HepG2 (cell line): ENCODE data around the gene KISS1. TPM values are rescaled to one million over a fixed set of nuclear protein-coding genes. Genes with fewer than 3 reads are reported as not detected.
A peak's percentile ranks its signal among the peaks of the same experiment; 100 is the strongest.

ENCODE experiments used
- CBX5 ChIP-seq: sonication (generic); formaldehyde crosslinking; IDR thresholded peaks from 2 replicates; pipeline ENCODE4 v1.4.0; 2020; ENCODE audit warnings: missing genetic modification reagents, borderline replicate concordance
- ETV5 ChIP-seq: IDR thresholded peaks from 2 replicates; pipeline ENCODE4 v1.6.1; 2018; ENCODE audit warnings: missing biosample characterization, missing genetic modification reagents, inconsistent platforms, borderline replicate concordance
- JUND ChIP-seq: sonication (generic); formaldehyde crosslinking; IDR thresholded peaks from 2 replicates; pipeline ENCODE4 v1.8.0; 2022; ENCODE audit warnings: mild to moderate bottlenecking, missing genetic modification reagents
- MEIS1 ChIP-seq: sonication (generic); formaldehyde crosslinking; IDR thresholded peaks from 2 replicates; pipeline ENCODE4 v1.9.0; 2021; ENCODE audit warnings: mild to moderate bottlenecking, missing genetic modification reagents, moderate library complexity, borderline replicate concordance
- PAF1 ChIP-seq: IDR thresholded peaks from 2 replicates; pipeline ENCODE4 v1.6.1; 2016; ENCODE audit warnings: missing genetic modification reagents, missing compliant biosample characterization
- REXO4 ChIP-seq: sonication (generic); formaldehyde crosslinking; IDR thresholded peaks from 2 replicates; pipeline ENCODE4 v1.8.0; 2022; ENCODE audit warnings: missing genetic modification reagents, mild to moderate bottlenecking, borderline replicate concordance
- ZFP90 ChIP-seq: sonication (generic); formaldehyde crosslinking; IDR thresholded peaks from 2 replicates; pipeline ENCODE4 v1.8.0; 2022; ENCODE audit warnings: missing genetic modification reagents, mild to moderate bottlenecking, inconsistent platforms, borderline replicate concordance
- polyA plus RNA-seq, 8 experiments: library from polyadenylated mRNA; depleted of rRNA in 3 of 8; stranded (reverse) in 7 of 8; unstranded in 1 of 8; fragments of >200 nt; fragmentation: Illumina TruSeq in 4 of 8; extraction: Trizol in 4 of 8; gene quantifications; 2 replicates each; pipeline versions ENCODE4 v1.2.1 to v1.2.3, GENCODE V29; 2011 to 2016; ENCODE audit warnings: low read depth in 4 of 8, missing spikeins in 1 of 8, mixed read lengths in 1 of 8; ENCODE audit not compliant: insufficient read depth in 1 of 8
- total RNA-seq, 5 experiments: library from RNA; depleted of rRNA; stranded (reverse); fragments of >200 nt; fragmentation: Illumina TruSeq; extraction: Trizol; gene quantifications; 2 replicates each; pipeline ENCODE4 v1.2.3, GENCODE V29; 2016; ENCODE audit warnings: low read depth in 1 of 5
- TF ChIP-seq, protein P1 (sequence below): IDR thresholded peaks from 2 replicates; pipeline ENCODE4 v1.6.1; 2016; ENCODE audit warnings: low read depth
- TF ChIP-seq, protein P2 (sequence below): sonication (generic); formaldehyde crosslinking; IDR thresholded peaks from 2 replicates; pipeline ENCODE4 v1.5.1; 2020; ENCODE audit warnings: mild to moderate bottlenecking, missing genetic modification reagents, borderline replicate concordance
- TF ChIP-seq, protein P3 (sequence below): sonication (generic); formaldehyde crosslinking; IDR thresholded peaks from 2 replicates; pipeline ENCODE4 v1.8.0; 2022; ENCODE audit warnings: missing genetic modification reagents, mild to moderate bottlenecking, borderline replicate concordance
- TF ChIP-seq, protein P4 (sequence below): sonication (generic); formaldehyde crosslinking; conservative IDR thresholded peaks from 2 replicates; pipeline ENCODE4 v1.4.0; 2020; ENCODE audit warnings: mild to moderate bottlenecking, missing genetic modification reagents, moderate library complexity
- TF ChIP-seq, protein P5 (sequence below): IDR thresholded peaks from 2 replicates; pipeline ENCODE4 v1.6.1; 2018; ENCODE audit warnings: missing genetic modification reagents, mild to moderate bottlenecking, missing compliant biosample characterization

The KISS1 gene
- total and polyA plus RNA-seq, 2 of the 13 experiments (the other 11 are each of a cell fraction or from before 2014, with no cell fraction given), result 0.24 to 0.80 TPM

DNA sequence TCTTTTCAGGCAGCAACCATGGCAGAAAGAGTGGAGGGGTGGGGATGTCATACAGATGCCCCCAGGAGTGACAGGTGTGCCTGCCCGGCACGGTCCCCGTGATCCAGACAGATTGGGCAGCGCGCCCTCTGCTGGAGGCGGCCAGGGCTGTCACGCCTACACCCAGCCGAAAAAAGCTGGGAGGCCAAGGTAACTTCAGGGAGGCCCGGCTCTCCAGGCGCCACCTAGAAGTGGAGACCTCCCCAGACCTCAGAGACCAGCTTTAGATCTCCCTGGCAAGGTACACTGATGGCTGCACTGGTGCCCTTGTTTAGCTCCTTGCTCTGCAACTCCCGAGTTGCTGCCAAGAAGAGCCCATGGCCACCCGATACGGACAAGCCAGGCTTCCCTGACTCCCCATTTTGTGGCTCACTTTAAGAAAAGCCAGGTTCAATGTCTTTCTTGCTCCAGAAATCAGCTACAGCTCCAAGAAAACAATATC, 10.9 kb upstream of the KISS1 start (continued):
- TF ChIP-seq, protein P1, sequence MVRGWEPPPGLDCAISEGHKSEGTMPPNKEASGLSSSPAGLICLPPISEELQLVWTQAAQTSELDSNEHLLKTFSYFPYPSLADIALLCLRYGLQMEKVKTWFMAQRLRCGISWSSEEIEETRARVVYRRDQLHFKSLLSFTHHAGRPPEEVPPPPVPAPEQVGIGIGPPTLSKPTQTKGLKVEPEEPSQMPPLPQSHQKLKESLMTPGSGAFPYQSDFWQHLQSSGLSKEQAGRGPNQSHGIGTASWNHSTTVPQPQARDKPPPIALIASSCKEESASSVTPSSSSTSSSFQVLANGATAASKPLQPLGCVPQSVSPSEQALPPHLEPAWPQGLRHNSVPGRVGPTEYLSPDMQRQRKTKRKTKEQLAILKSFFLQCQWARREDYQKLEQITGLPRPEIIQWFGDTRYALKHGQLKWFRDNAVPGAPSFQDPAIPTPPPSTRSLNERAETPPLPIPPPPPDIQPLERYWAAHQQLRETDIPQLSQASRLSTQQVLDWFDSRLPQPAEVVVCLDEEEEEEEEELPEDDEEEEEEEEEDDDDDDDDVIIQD (CRISPR knock-in tag), result no peak; the same call in 1 of the 2 replicates
- TF ChIP-seq ZFP90 (CRISPR knock-in tag), result no peak
- no peak for TF ChIP-seq PAF1 (CRISPR knock-in tag)
- TF ChIP-seq, protein P2, sequence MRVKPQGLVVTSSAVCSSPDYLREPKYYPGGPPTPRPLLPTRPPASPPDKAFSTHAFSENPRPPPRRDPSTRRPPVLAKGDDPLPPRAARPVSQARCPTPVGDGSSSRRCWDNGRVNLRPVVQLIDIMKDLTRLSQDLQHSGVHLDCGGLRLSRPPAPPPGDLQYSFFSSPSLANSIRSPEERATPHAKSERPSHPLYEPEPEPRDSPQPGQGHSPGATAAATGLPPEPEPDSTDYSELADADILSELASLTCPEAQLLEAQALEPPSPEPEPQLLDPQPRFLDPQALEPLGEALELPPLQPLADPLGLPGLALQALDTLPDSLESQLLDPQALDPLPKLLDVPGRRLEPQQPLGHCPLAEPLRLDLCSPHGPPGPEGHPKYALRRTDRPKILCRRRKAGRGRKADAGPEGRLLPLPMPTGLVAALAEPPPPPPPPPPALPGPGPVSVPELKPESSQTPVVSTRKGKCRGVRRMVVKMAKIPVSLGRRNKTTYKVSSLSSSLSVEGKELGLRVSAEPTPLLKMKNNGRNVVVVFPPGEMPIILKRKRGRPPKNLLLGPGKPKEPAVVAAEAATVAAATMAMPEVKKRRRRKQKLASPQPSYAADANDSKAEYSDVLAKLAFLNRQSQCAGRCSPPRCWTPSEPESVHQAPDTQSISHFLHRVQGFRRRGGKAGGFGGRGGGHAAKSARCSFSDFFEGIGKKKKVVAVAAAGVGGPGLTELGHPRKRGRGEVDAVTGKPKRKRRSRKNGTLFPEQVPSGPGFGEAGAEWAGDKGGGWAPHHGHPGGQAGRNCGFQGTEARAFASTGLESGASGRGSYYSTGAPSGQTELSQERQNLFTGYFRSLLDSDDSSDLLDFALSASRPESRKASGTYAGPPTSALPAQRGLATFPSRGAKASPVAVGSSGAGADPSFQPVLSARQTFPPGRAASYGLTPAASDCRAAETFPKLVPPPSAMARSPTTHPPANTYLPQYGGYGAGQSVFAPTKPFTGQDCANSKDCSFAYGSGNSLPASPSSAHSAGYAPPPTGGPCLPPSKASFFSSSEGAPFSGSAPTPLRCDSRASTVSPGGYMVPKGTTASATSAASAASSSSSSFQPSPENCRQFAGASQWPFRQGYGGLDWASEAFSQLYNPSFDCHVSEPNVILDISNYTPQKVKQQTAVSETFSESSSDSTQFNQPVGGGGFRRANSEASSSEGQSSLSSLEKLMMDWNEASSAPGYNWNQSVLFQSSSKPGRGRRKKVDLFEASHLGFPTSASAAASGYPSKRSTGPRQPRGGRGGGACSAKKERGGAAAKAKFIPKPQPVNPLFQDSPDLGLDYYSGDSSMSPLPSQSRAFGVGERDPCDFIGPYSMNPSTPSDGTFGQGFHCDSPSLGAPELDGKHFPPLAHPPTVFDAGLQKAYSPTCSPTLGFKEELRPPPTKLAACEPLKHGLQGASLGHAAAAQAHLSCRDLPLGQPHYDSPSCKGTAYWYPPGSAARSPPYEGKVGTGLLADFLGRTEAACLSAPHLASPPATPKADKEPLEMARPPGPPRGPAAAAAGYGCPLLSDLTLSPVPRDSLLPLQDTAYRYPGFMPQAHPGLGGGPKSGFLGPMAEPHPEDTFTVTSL (CRISPR knock-in tag), result no peak
- TF ChIP-seq, protein P3, sequence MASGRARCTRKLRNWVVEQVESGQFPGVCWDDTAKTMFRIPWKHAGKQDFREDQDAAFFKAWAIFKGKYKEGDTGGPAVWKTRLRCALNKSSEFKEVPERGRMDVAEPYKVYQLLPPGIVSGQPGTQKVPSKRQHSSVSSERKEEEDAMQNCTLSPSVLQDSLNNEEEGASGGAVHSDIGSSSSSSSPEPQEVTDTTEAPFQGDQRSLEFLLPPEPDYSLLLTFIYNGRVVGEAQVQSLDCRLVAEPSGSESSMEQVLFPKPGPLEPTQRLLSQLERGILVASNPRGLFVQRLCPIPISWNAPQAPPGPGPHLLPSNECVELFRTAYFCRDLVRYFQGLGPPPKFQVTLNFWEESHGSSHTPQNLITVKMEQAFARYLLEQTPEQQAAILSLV, result no peak
- TF ChIP-seq REXO4 (CRISPR knock-in tag), result no peak
- no peak for TF ChIP-seq ETV5
- TF ChIP-seq, protein P4, sequence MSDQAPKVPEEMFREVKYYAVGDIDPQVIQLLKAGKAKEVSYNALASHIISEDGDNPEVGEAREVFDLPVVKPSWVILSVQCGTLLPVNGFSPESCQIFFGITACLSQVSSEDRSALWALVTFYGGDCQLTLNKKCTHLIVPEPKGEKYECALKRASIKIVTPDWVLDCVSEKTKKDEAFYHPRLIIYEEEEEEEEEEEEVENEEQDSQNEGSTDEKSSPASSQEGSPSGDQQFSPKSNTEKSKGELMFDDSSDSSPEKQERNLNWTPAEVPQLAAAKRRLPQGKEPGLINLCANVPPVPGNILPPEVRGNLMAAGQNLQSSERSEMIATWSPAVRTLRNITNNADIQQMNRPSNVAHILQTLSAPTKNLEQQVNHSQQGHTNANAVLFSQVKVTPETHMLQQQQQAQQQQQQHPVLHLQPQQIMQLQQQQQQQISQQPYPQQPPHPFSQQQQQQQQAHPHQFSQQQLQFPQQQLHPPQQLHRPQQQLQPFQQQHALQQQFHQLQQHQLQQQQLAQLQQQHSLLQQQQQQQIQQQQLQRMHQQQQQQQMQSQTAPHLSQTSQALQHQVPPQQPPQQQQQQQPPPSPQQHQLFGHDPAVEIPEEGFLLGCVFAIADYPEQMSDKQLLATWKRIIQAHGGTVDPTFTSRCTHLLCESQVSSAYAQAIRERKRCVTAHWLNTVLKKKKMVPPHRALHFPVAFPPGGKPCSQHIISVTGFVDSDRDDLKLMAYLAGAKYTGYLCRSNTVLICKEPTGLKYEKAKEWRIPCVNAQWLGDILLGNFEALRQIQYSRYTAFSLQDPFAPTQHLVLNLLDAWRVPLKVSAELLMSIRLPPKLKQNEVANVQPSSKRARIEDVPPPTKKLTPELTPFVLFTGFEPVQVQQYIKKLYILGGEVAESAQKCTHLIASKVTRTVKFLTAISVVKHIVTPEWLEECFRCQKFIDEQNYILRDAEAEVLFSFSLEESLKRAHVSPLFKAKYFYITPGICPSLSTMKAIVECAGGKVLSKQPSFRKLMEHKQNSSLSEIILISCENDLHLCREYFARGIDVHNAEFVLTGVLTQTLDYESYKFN (CRISPR knock-in tag), result no peak
- 0 out of 2 replicates have a peak, but pooled peaks have one; percentile 39 for TF ChIP-seq MEIS1
- TF ChIP-seq CBX5, result no peak
- TF ChIP-seq, protein P5, sequence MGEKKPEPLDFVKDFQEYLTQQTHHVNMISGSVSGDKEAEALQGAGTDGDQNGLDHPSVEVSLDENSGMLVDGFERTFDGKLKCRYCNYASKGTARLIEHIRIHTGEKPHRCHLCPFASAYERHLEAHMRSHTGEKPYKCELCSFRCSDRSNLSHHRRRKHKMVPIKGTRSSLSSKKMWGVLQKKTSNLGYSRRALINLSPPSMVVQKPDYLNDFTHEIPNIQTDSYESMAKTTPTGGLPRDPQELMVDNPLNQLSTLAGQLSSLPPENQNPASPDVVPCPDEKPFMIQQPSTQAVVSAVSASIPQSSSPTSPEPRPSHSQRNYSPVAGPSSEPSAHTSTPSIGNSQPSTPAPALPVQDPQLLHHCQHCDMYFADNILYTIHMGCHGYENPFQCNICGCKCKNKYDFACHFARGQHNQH, result peak; percentile 20; the same call in 1 of the 2 replicates
- TF ChIP-seq JUND (CRISPR knock-in tag), result no peak
